Hypothalamus (tissue), 51 donors: Measurements from ENCODE around the gene CAMK2A.

Source experiments
- DNase-seq, 51 donors: peaks; one replicate each; lab custom pipeline; 2025; lab: John Stamatoyannopoulos, UW

Gene CAMK2A

GRCh38 chr5:150317048-150318003 is 27.8 kb upstream of the CAMK2A start:
- no peak for DNase-seq

GRCh38 chr5:150316320-150316719 is 26.7 kb upstream of the CAMK2A start:
- no peak for DNase-seq

- DNase-seq = no peak
Observed at GRCh38 chr5:150315245-150315644, 25.7 kb upstream of the CAMK2A start.

DNA sequence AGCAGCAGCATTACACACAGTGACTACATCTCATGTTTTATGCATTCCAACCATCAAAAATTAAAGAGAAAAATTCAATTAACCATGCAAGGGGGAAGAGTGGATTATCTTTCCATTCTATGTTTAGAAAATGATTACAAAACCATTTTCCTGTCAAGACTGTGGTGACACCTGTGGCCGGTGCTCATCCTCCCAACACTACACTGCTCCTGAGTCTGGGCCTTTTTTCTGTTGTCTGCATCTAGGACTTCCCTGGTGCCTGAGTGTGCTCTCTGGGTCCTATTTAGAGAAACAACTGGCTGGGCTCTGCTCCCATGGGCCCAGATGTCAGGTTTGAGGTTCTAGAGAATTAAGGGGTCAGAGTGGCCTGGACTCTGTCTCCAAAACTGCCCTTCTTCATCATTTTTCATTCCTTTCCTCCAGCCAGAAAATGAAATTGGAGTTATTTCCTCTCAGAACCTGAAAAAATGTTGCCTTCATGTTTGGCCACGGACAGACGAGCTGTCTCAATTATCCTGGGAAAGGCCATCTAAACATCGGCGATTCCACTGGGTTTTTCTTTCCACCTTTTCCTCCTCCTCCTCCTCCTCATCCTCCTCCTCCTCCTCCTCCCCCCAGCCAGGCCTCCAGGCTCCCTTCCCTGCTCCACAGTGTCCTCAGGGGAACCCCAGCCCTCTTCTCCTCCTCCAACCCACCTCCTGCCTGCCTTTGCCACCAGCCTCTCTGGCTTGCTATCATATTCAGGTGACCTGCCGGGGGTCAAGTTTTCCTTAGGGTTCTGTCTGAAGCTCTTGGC is 24.5 kb upstream of the CAMK2A start:
- DNase-seq = no peak

- no peak for DNase-seq
Observed at GRCh38 chr5:150313501-150313900, 23.9 kb upstream of the CAMK2A start.

- DNase-seq = no peak
Observed at GRCh38 chr5:150312518-150312917, 22.9 kb upstream of the CAMK2A start.

DNA sequence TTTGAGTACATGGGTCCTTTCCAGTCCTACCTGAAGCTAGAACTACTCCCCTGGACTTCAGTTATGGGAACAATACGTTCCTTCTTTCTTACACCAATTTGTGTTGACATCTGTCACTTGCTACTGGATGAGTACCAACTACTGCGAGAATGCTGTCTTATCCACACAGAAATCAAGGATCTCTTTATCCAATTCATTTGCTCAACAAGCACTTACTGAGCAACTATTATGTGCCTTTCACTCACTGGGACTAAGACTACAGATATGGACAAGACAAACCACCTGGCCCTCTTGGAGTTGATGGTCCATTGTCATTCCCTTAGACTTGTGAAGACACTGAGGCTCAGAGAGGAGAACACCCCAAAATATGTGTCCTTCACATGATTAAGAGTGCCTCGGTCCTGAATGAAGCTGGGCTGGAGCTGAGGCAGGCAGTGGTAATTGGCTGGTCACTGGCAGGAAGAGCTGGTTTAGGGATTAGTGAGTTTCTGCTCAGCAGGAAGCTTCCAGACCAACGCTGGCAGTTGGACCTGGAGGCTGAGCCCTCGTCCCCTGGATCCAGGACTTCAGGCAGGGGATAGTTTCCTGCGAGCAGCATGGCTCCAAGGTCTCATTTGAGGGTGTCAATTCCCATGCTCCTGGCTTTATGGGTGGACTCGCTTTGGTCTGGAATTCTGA is 21.6 kb upstream of the CAMK2A start:
- DNase-seq = no peak

- no peak for DNase-seq
Observed at GRCh38 chr5:150310246-150310645, 20.7 kb upstream of the CAMK2A start.

GRCh38 chr5:150309886-150310239 is 20.3 kb upstream of the CAMK2A start:
- DNase-seq = no peak

GRCh38 chr5:150309101-150309885 is 19.7 kb upstream of the CAMK2A start:
- DNase-seq = peak in 7 of 51 donors; percentile 20 to 61 (median 40)

- peak in 18 of 51 donors; percentile 15 to 52 (median 32) for DNase-seq
Observed at GRCh38 chr5:150307617-150308426, 18.2 kb upstream of the CAMK2A start.

GRCh38 chr5:150306775-150307174 is 17.2 kb upstream of the CAMK2A start:
- DNase-seq = no peak

GRCh38 chr5:150305557-150305956 is 16.0 kb upstream of the CAMK2A start:
- no peak for DNase-seq

- no peak for DNase-seq
Observed at GRCh38 chr5:150305095-150305494, 15.5 kb upstream of the CAMK2A start.

DNA sequence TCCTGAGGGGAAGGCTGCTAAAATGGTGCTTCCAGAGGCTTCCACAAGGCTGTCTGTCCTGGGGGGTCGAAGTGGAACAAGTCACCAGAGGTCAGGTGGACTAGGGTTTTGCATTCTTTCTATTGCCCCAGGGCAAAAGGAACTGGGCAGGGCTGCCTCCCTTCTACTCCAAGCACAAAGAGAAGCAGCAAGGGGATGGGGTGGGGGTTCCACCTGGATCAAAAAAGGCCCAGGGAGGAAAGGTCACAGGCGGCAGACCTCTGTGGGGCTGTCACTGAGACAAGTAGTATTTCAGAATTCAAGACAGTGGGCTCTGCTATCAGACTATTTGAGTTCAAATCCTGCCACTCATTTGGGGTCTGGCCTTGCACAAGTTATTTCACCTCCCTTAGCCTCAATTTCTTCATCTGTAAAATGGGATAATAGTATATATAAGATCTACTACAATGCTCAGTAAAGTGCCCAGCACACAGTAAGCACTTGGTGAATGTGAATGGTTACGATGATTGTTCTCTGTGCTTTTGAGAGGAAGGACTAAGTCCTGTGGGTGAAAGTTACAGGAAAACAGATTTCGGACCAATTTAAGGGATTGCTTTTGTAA is 15.0 kb upstream of the CAMK2A start:
- DNase-seq = no peak

GRCh38 chr5:150303660-150304386 is 14.2 kb upstream of the CAMK2A start:
- DNase-seq = no peak

GRCh38 chr5:150303070-150303615 is 13.6 kb upstream of the CAMK2A start:
- DNase-seq = no peak
